T-helper 22 cell (primary cell): Measurements from ENCODE around the gene PKNOX2.
"Not testable (repeated sequence)": the region's sequence is repeated elsewhere in the genome, so short reads cannot be mapped to it uniquely, and the experiment has no call there.

ENCODE experiments used
- DNase-seq: peaks from one replicate; pipeline ENCODE4 v3.0.0-alpha.2; 2020; ENCODE audit warnings: low read depth

The PKNOX2 gene

GRCh38 chr11:125207866-125208425 is 43.4 kb downstream of the PKNOX2 start:
- DNase-seq = no peak

- DNase-seq = no peak
Measured at GRCh38 chr11:125210066-125210465, 45.5 kb downstream of the PKNOX2 start.

GRCh38 chr11:125211191-125211947 is 46.8 kb downstream of the PKNOX2 start:
- no peak for DNase-seq

GRCh38 chr11:125211948-125212340 is 47.4 kb downstream of the PKNOX2 start:
- DNase-seq = no peak

- no peak for DNase-seq
Measured at GRCh38 chr11:125214601-125215565, 50.3 kb downstream of the PKNOX2 start.

- DNase-seq = no peak
Measured at GRCh38 chr11:125215976-125216375, 51.4 kb downstream of the PKNOX2 start.

- no peak for DNase-seq
Measured at GRCh38 chr11:125218336-125218735, 53.8 kb downstream of the PKNOX2 start.

- DNase-seq = no peak
Measured at GRCh38 chr11:125221461-125221860, 56.9 kb downstream of the PKNOX2 start.

- DNase-seq = no peak
Measured at GRCh38 chr11:125222494-125222893, 57.9 kb downstream of the PKNOX2 start.

- not testable (repeated sequence) for DNase-seq
Measured at GRCh38 chr11:125223161-125223560, 58.6 kb downstream of the PKNOX2 start.

DNA sequence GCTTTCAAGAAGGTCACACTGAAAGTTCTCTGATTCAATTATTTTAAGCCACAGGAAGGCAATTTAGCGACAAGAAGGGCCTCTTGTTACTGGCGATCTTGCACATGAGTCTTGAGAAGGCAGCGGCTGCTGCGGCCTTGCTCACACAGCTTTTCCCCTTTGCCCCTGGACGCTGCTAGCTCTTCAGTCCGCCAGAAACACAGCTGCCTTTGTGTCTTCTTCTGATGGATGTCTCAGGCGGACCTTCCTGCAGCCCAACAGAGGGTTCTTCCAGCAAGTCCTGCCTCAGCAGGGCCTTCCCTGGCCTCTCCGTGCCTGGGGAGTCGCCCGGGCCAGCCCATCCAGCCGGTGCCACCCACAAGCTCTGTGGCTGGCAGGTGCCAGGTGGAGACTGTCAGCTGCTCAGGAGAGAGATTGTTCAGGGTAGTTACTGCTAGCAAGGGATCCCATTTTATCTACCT is 59.4 kb downstream of the PKNOX2 start:
- DNase-seq = no peak

GRCh38 chr11:125224391-125225021 is 60.0 kb downstream of the PKNOX2 start:
- DNase-seq = no peak

- no peak for DNase-seq
Measured at GRCh38 chr11:125225401-125225800, 60.9 kb downstream of the PKNOX2 start.

DNA sequence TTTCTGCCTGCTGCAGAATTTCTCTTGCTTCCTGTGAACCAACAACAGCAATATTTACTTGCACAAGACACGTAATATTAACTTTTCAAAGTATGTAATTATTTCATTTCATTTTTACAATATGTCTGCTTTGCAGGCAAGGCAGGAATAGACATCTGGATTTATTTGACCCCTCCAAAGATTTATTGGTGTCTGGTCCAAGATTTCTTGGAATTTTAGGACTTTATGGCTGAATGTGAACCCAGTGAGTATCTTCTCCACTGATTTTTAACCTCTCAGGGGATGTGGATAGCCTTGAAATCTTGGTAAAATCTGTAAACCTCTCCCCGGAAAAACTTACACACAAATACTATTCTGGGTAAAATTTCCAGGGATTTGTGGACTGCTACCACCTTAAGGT is 61.5 kb downstream of the PKNOX2 start:
- DNase-seq = no peak

GRCh38 chr11:125226706-125227105 is 62.2 kb downstream of the PKNOX2 start:
- no peak for DNase-seq

DNA sequence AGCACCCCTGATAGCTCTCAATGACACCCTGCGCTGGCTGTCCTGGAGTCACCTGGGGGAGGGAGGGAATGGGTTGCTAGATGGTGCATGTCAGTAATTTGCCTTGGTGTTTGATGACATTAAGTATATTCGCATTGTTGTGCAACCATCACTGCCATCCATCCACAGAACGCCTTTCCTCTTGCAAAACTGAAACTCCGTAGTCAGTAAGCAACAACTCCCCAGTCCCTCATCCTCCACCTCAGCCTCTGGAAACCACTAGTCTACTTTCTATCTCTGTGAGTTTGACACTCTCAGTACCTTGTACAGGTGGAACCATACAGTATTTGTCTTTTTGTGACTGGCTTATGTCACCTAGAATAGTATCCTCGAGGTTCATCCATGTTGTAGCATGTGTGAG is 62.6 kb downstream of the PKNOX2 start:
- DNase-seq = no peak

GRCh38 chr11:125228445-125228844 is 63.9 kb downstream of the PKNOX2 start:
- DNase-seq = no peak

DNA sequence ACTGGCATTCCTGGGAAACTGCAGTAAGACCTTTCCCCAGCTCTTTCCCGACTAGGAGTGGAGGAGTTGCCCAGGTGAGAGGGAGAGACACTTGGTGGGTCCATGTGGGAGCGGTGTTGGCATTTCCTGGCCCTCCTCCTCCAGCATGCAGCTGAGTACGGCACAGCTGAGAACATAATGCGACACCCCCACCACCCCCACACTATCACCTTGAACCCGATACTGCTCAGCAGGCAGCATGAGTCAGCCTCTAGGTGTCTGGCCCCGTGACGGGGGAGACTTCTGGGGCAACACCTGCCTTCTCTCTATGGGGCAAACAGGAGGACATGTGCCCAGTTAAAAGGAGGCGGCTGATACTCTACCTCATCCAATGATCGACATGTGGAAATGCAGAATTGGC is 64.4 kb downstream of the PKNOX2 start:
- no peak for DNase-seq

- no peak for DNase-seq
Measured at GRCh38 chr11:125229916-125230315, 65.4 kb downstream of the PKNOX2 start.

- no peak for DNase-seq
Measured at GRCh38 chr11:125233116-125233515, 68.6 kb downstream of the PKNOX2 start.

DNA sequence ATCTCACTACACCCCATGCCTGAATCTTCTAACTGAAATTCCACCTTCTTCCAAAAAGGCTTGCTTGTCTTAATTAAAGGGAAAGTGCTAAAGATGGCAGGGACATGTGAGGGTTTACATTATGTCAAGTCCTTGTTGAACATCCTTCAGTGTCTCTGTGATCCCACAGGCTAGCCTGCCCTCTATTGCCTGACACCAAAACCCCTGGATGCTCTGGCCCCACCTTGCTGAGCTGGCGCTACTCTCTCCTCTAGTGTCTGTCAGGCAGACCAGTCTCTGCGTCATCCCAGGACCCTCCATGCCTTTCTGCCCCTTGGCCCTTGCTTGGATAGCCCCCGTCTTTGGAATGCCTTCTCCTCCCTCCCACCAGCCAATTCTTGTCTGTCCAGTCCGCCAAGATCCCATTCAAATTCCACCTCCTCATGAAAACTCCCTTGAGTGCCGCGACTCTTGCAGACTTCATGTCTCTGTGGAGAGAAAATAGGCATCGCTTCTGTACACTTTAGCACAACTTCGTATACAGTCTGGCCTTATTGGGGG is 69.3 kb downstream of the PKNOX2 start:
- DNase-seq = no peak

- DNase-seq = no peak
Measured at GRCh38 chr11:125235071-125235471, 70.5 kb downstream of the PKNOX2 start.
